Natural killer cell (primary cell): Measurements from ENCODE around the gene PAIP2. TPM values are rescaled to one million over a fixed set of nuclear protein-coding genes. Genes with fewer than 3 reads are reported as not detected.

ENCODE experiments used
- ATAC-seq, 3 donors: fragments of 150-1000 bp in 2 of 3; fragments of 200-7000 bp in 1 of 3; cut with Tn5 transposase; 1 replicate in 1 of 3; 2 replicates in 2 of 3; pipeline ENCODE4 v1.10.0; 2021; ENCODE audit warnings: mild to moderate bottlenecking in 2 of 3, moderate library complexity in 2 of 3
- DNase-seq, 2 donors: peaks; one replicate each; pipeline versions ENCODE4 v3.0.0 to v3.0.0-alpha.2; 2013 to 2021; ENCODE audit warnings: mixed read lengths in 1 of 2
- H3K27ac ChIP-seq: one replicate; pipeline ENCODE4 v1.5.1; 2013; ENCODE audit warnings: mild to moderate bottlenecking, low read length
- H3K27me3 ChIP-seq: one replicate; pipeline ENCODE4 v1.6.1; 2013; ENCODE audit warnings: low read length; ENCODE audit not compliant: control insufficient read depth, insufficient read depth
- H3K36me3 ChIP-seq: one replicate; pipeline ENCODE4 v1.6.1; 2013; ENCODE audit warnings: low read length; ENCODE audit not compliant: control insufficient read depth, insufficient read depth
- H3K4me1 ChIP-seq: one replicate; pipeline ENCODE4 v1.6.1; 2013; ENCODE audit warnings: low read length; ENCODE audit not compliant: control insufficient read depth, insufficient read depth
- H3K4me3 ChIP-seq: one replicate; pipeline ENCODE4 v1.5.1; 2013; ENCODE audit warnings: low read length
- H3K9me3 ChIP-seq: one replicate; pipeline ENCODE4 v1.6.1; 2013; ENCODE audit warnings: low read length; ENCODE audit not compliant: control insufficient read depth, insufficient read depth
- H3K27ac Mint-ChIP-seq, 2 donors: one replicate each; pipeline ENCODE4 v1.8.0; 2022; ENCODE audit warnings: mild to moderate bottlenecking in 2 of 2, mixed read lengths in 2 of 2, moderate library complexity in 1 of 2
- H3K27me3 Mint-ChIP-seq, 2 donors: one replicate each; pipeline ENCODE4 v1.8.0; 2022; ENCODE audit warnings: low read depth in 2 of 2, mixed read lengths in 2 of 2
- H3K36me3 Mint-ChIP-seq: one replicate; pipeline ENCODE4 v1.8.0; 2022; ENCODE audit warnings: mixed read lengths
- H3K4me1 Mint-ChIP-seq, 2 donors: one replicate each; pipeline ENCODE4 v1.8.0; 2022; ENCODE audit warnings: mixed read lengths in 2 of 2
- H3K4me3 Mint-ChIP-seq: one replicate; pipeline ENCODE4 v1.8.0; 2022; ENCODE audit warnings: mild to moderate bottlenecking, moderate library complexity, mixed read lengths
- H3K9me3 Mint-ChIP-seq, 2 donors: one replicate each; pipeline ENCODE4 v1.8.0; 2022; ENCODE audit warnings: mixed read lengths in 2 of 2
- WGBS: methylation state at CpG from one replicate; pipeline ENCODE4 v1.1.7; 2013; ENCODE audit warnings: missing lambda C conversion rate; ENCODE audit not compliant: insufficient coverage; 5-methylcytosine and 5-hydroxymethylcytosine counted together
- intact Hi-C: fragments of 100-400 bp; cut with micrococcal nuclease; formaldehyde crosslinking; loops from one replicate; pipeline ENCODE4 v1.14.2; 2022
- total RNA-seq, 4 donors: library from RNA; stranded (reverse); fragments of 120-200 nt in 1 of 4; gene quantifications; one replicate each; pipeline versions ENCODE4 v1.2.3 to v1.2.4, GENCODE V29; 2013 to 2022
- TF ChIP-seq, protein P1 (sequence below): fragments of 200-600 bp; IDR thresholded peaks from one replicate; pipeline ENCODE4 v1.8.0; 2022; ENCODE audit warnings: antibody characterized with exemption

PAIP2 gene
- total RNA-seq, 3 donors from 2014 or later (not counting 1 experiment from before 2014, with no cell fraction given), result 105 to 126 (median 110) TPM

DNA sequence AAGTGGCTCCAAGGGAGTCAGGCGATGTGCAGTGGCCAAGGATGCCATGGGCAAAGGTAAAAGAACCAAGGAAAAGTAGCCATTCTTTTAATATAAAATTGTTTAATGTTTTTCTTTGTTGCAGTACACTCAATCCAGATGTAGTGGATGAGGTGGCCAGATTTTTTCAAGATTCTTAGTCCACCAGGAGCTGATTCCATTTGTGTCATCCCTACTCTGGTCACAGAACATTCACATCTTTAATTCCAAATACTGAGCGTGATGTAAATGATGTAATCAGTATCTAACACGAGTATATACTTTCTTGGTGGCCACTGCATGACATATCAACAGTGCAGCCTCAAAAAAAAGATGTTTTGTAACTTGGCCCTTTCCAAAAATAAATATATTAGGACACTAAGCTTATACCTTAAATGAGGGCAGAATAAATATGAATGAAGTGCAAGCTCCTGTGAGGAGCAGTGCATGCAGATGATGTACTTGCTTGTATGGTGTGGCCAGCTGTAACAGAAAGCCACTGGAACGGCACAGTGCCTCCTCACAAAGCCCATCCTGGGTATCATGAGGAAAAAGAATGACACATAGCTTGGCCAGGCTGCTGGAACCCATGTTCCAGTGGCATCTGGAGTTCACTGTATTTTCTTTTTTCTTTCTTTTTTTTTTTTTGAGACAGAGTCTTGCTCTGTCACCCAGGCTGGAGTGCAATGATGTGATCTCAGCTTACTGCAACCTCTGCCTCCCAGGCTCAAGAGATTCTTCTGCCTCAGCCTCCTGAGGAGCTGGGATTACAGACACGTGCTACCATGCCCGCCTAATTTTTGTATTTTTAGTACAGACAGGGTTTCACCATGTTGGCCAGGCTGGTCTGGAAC is 68.7 kb downstream of the PAIP2 start:
- no peak for DNase-seq
- no peaks in the 10 kb centered on the region for H3K27me3 Mint-ChIP-seq
- no peaks in the 10 kb centered on the region for H3K9me3 ChIP-seq

GRCh38 chr5:139410993-139411828 is 69.6 kb downstream of the PAIP2 start:
- DNase-seq, result no peak
- H3K27me3 ChIP-seq, result no peaks in the 10 kb centered on the region
- H3K4me3 ChIP-seq, result no peak overlapping the region
- Mint-ChIP-seq H3K4me3 (no peak overlapping the region), H3K4me1 (no peaks in the 10 kb centered on the region), H3K36me3 (no peaks in the 10 kb centered on the region), H3K27ac (no peak overlapping the region), H3K9me3 (no peaks in the 10 kb centered on the region), H3K27me3 (no peaks in the 10 kb centered on the region)
- no peaks in the 10 kb centered on the region for H3K9me3 ChIP-seq
- ATAC-seq, result no peak
- H3K36me3 ChIP-seq, result no peaks in the 10 kb centered on the region
- intact Hi-C loops, result no loop called here
- 93% methylated on average over 15 of the region's 17 CpGs for WGBS
- H3K27ac ChIP-seq, result no peak overlapping the region
- no peaks in the 10 kb centered on the region for H3K4me1 ChIP-seq
- TF ChIP-seq, protein P1, sequence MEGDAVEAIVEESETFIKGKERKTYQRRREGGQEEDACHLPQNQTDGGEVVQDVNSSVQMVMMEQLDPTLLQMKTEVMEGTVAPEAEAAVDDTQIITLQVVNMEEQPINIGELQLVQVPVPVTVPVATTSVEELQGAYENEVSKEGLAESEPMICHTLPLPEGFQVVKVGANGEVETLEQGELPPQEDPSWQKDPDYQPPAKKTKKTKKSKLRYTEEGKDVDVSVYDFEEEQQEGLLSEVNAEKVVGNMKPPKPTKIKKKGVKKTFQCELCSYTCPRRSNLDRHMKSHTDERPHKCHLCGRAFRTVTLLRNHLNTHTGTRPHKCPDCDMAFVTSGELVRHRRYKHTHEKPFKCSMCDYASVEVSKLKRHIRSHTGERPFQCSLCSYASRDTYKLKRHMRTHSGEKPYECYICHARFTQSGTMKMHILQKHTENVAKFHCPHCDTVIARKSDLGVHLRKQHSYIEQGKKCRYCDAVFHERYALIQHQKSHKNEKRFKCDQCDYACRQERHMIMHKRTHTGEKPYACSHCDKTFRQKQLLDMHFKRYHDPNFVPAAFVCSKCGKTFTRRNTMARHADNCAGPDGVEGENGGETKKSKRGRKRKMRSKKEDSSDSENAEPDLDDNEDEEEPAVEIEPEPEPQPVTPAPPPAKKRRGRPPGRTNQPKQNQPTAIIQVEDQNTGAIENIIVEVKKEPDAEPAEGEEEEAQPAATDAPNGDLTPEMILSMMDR, result no peak

More for the DNA sequence above, 68.7 kb downstream of the PAIP2 start:
- Mint-ChIP-seq H3K36me3 (no peaks in the 10 kb centered on the region), H3K27ac (no peak overlapping the region), H3K4me1 (no peaks in the 10 kb centered on the region), H3K9me3 (no peaks in the 10 kb centered on the region), H3K4me3 (no peak overlapping the region)
- TF ChIP-seq, protein P1, result no peak
- Histone ChIP-seq H3K27ac (no peak overlapping the region), H3K27me3 (no peaks in the 10 kb centered on the region), H3K4me3 (no peak overlapping the region), H3K36me3 (no peaks in the 10 kb centered on the region), H3K4me1 (no peaks in the 10 kb centered on the region)
- intact Hi-C loops, result no loop called here
- ATAC-seq, result no peak
- 88% methylated on average over 6 of the region's 6 CpGs for WGBS

DNA sequence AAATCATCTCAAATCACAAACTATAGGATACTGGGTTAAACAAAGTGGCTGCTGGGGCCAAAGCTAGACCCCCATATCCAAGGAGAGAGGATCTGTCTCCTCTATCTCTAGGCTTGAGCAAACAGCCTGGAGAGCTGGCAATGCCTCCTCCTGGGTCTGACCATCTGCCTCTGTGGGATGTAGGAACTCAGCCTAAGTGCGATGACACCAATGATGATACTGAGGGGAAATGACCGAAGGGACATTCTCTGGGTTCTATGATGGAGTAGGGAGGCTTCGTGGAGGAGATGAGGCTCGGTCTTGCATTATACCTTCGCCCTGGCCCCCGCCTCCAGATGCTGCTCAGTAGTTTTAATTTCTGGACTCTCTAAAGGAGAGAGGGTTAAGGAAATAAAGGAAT is 71.5 kb downstream of the PAIP2 start:
- Histone ChIP-seq H3K4me3 (no peak overlapping the region), H3K9me3 (no peaks in the 10 kb centered on the region), H3K27ac (no peak overlapping the region), H3K36me3 (no peaks in the 10 kb centered on the region), H3K27me3 (no peaks in the 10 kb centered on the region), H3K4me1 (no peaks in the 10 kb centered on the region)
- Mint-ChIP-seq H3K27ac (no peak overlapping the region), H3K9me3 (no peaks in the 10 kb centered on the region), H3K27me3 (no peaks in the 10 kb centered on the region), H3K36me3 (no peaks in the 10 kb centered on the region), H3K4me1 (no peaks in the 10 kb centered on the region), H3K4me3 (no peak overlapping the region)
- no peak for ATAC-seq
- no peak for DNase-seq
- TF ChIP-seq, protein P1, result no peak
- WGBS, result 97% methylated on average over 6 of the region's 6 CpGs
- intact Hi-C loops, result no loop called here
